Fibroblast of skin of right quadriceps (primary cell): ENCODE data around the gene BRI3BP.
"Not testable (repeated sequence)": the region's sequence is repeated elsewhere in the genome, so short reads cannot be mapped to it uniquely, and the experiment has no call there.

ENCODE experiments used
- DNase-seq: peaks from one replicate; pipeline ENCODE4 v3.0.0-alpha.2; 2013

The BRI3BP gene

GRCh38 chr12:125024949-125025563, 31.6 kb downstream of the BRI3BP start:
- DNase-seq = no peak

DNA sequence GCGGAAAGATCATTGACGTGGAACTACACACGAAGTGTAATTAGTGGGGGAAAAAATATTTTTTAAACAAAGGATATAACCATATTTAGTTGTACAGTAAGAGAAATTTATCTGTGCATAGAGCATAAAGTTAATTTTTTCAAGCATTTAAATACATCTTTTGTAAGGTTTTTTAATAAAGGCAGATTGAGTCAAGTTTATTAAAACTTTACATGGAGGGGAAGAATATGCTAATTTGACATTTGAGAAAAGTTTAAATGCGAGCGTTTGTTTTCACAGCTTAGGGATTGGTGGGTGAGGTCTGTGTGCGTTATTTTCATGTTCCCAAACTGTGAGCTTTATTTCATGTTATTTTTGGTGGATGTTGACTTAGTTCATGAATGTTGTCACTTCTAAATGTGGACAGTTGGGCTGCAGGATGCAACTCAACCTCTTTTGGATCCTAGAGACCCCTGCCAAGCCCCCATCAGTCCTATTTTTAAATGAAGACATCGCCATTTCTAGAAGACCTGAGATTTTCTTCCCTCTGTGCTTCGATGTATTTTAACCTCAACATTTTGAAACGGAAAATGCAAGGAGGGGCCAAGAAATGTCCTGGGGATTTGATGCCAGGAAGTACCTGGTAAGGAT, 32.3 kb downstream of the BRI3BP start:
- no peak for DNase-seq

GRCh38 chr12:125028106-125028505, 34.7 kb downstream of the BRI3BP start:
- DNase-seq = no peak

DNA sequence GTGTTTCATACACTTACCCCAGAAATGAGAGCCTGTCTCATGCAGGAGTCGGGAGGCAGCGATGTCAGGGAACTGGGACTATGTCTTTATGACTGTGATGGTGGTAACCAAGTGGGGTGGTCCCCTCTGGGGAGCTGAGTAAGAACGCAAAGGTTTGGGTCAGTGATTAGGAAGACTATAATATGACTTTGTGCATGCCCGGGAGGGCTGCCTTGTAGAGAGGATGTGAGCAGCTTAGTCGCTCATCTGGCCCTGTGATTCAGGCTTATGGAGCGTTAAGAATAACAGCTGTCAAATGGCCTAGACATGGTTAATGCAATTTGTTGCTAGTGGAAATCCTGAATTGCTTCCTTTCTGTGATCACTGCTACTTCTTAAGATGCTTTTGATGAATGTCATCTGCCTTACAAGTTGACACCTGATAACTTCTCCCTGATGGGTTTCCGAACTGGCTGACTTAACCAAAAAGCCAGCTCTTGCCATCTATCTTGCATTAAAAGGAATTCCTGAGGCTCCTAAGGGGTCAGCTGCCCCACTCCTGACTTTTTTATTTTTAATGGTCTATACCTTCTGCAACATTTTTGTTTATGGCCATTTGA, 36.4 kb downstream of the BRI3BP start:
- peak; percentile 40 for DNase-seq

DNA sequence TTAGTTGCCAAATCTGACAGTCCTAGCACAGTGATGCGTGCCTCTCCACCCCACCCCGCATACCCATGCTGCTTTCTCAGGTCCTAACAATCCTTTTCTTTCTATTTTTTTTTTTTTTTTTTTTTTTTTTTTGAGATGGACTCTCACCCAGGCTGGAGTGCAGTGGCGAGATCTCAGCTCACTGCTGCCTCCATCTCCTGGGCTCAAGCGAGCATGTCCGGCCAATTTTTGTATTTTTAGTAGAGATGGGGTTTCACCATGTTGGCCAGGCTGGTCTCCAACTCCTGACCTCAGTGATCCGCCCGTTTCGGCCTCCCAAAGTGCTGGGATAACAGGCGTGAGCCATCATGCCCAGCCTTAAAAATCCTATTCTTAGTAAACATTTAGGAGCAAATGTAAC, 38.0 kb downstream of the BRI3BP start:
- DNase-seq = not testable (repeated sequence)

GRCh38 chr12:125032466-125033152, 39.2 kb downstream of the BRI3BP start:
- no peak for DNase-seq

DNA sequence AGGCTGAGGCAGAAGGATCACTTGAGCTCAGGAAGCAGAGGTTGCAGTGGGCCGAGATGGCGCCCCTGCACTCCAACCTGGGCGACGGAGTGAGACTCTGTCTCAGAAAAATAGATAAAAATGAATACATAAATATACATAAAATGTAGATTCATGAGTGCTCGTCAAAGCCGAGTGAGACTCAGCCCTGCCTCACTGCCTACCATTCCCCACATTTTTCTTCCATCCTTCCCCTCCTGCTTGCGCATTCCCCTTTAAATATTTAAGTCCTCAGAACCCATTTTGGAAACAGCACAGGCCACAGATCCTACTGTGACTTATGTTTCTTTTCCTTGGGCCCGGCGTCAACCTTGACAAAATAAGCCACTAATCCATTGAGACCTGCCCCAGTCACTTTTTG, 39.8 kb downstream of the BRI3BP start:
- DNase-seq = no peak

- no peak for DNase-seq
Observed at GRCh38 chr12:125038976-125039625, 45.7 kb downstream of the BRI3BP start.

DNA sequence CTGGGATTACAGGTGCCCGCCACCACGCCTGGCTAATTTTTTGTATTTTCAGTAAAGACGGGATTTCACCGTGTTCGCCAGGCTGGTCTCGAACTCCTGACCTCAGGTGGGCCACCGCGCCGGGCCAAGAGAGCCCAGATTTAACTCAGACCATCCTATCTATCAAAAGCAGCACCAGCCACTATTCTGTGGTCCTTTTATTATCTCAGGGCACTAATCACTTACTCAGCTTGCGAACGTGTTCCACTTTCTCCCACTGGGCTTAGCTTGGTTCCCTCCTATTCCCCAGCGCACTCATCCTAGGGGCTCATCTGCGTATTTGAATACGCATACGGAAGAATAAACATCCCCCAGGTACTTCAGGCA, 55.6 kb downstream of the BRI3BP start:
- DNase-seq = peak; percentile 14

GRCh38 chr12:125050446-125050845, 57.0 kb downstream of the BRI3BP start:
- DNase-seq = no peak

DNA sequence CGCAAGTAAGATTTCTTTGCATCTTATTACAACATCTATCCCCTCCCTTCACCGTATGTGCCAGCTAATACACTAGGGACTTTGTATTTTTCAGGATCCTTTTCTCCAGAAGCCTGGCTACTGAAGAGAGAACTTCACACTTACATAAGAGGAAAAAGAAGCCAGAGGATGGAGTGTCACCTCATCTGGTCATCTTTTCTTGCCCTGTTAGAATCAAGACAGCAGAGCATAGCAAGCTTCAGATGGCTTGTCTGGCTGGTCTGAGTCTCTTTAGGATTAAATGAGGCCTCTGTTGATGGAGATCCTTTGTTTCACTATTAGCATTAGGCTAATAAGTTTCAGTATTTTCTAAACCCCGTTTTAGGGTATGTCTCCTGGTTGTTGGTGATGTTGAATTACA, 57.4 kb downstream of the BRI3BP start:
- no peak for DNase-seq

DNA sequence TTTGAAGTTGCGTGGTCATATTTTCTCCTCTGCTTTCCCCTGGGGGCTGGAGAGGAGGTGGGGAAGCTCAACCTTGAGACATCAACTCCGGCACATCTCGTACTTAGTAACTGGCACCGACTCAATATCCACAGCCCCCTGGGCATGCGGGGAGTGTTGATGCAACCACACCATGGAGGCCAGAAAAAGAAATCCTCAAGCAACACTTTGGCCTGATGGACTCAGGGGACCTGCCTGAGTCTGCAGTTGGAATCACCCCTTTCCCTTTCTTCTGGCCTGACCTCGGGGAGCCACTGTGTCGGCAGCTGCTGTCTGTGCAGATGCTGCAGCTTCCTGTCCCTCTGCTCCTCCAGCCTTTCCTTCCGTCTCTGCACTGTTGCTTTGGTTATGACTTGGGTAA, 60.4 kb downstream of the BRI3BP start:
- DNase-seq = no peak

DNA sequence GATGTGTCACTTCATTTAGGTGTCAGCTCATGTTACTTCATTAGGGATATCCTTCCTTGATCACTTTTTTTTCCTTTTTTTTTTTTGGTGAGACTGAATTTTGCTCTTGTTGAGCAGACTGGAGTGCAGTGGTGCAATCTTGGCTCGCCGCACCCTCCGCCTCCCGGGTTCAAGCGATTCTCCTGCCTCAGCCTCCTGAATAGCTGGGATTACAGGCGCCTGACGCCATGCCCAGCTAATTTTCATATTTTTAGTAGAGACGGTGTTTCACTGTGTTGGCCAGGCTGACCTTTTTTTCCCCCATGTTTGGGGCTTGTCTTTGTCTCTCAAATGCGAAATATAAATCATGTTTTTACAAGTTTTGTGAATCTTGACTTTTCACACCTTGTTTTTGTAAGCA, 62.1 kb downstream of the BRI3BP start:
- no peak for DNase-seq

- no peak for DNase-seq
Observed at GRCh38 chr12:125056306-125056705, 62.9 kb downstream of the BRI3BP start.

DNA sequence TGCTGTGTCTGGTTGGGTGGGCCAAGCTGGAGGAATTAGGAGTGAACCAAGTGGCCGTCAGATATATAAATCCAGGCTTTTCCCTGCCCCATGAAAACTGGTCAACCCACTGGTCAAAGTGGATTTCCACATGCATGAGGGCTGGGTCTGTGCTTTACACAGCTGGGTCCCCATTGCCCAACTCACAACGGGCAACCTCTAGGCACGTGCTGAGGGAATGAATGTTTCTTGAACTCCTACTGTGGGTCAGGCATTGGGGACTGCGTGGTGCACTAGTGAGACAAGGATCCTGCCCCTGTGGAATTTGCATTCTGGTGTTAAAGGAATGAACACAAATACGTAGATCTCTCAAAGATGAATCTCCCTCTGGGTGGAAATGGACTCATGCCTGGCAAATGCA, 64.3 kb downstream of the BRI3BP start:
- no peak for DNase-seq

GRCh38 chr12:125061229-125061628, 67.8 kb downstream of the BRI3BP start:
- no peak for DNase-seq

GRCh38 chr12:125063522-125063921, 70.1 kb downstream of the BRI3BP start:
- not testable (repeated sequence) for DNase-seq

DNA sequence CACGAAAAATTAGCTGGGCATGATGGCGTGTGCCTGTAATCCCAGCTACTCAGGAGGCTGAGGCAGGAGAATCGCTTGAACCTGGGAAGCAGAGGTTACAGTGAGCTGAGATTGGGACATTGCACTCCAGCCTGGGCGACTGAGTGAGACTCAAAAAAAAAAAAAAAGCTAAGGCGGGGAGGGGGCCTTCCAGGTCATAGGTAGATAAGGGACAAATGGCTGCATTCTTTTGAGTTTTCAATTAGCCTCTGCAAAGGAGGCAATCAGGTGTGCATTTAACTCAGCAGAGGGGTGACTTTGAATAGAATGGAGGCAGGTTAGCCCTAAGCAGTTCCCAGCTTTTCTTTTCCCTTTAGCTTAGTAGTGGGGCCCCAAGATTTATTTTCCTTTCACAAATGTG, 71.0 kb downstream of the BRI3BP start:
- DNase-seq = no peak

- peak; percentile 75 for DNase-seq
Observed at GRCh38 chr12:125065021-125065918, 71.8 kb downstream of the BRI3BP start, which contains the start of gene AACS. AACS (plus strand) TSS chr12:125065435; CDS start chr12:125065585, 150 bp downstream.

DNA sequence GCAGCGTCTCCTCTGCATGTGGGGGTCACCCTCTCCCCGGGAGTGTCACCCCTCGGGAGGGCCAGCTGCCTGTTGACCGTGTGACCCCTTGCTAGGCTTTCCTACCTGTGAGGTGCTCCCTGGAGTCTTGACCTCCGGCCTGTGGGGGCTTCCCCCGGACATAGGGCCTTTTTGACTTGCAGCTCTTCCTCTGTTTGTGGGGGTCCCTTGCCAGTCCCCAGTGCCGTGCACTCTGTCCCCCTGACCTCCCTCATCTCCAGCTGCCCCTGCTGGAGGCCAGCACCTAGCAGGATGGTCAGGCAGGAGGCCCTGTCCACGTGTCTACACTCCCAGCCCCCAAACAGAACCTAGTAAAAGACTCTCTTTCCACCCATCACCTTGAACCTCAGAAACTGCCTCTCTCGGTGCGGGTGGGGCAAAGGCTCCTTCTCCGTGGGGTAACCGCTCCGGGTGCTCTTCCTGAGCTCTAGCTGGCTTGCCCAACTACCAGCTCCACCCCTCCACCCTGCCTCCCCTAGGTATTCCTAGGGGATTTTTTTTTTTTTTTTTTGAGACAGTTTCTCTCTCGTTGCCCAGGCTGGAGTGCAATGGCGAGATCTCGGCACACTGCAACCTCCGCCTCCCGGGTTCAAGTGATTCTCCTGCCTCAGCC, 72.6 kb downstream of the BRI3BP start:
- no peak for DNase-seq

DNA sequence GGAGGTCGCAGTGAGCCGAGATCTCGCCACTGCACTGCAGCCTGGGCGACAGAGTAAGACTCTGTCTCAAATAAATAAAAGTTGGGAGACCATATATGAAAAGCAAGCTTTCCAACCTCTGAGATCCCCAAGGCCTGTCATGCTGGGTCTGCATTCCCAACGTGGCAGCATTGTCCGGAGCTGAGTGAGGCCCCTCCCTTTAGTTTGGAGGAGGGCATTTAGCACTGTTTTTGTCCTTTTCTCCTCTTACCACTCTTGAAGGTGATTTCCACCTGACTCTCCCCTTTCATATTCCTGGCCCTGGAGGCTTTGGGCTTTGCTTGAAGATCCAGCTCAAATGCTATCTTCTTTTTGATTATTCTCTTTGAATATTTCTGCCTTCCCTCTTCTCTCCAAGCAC, 74.9 kb downstream of the BRI3BP start:
- DNase-seq = no peak

DNA sequence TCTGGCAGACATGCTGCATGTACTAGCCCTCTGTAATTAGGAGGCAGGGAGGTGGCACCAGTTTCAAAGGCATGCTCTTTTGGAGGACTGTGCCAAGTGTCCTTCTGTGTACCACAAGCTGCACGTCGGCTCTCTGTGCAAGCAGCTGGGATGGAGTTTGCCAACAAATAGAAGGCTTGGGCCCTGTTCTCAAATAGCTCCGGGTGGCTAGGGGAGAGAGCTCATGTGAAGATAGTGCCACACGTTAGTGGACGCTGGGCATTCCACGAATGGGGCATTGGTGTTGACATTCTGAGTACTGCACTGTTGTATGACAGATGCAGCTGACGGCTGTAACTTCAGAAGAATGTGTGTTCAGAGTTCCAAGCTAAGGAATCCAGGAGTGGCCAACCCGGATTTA, 76.2 kb downstream of the BRI3BP start:
- DNase-seq = no peak
